ENCODE results near the gene SLC35F1. TPM values are rescaled to one million over a fixed set of nuclear protein-coding genes. Genes with fewer than 3 reads are reported as not detected.

The SLC35F1 gene
- total RNA-seq, 1 experiment from 2014 or later = 4.3 TPM

- no peak overlapping the region for H3K27ac Mint-ChIP-seq
- H3K27me3 Mint-ChIP-seq (ENCODE audit: low read depth) = no peaks in the 10 kb centered on the region
- H3K4me3 Mint-ChIP-seq = no peak overlapping the region
Measured at GRCh38 chr6:118216751-118217150, 309.7 kb downstream of the SLC35F1 start.

More at GRCh38 chr6:118216751-118217150, 309.7 kb downstream of the SLC35F1 start:
- Histone ChIP-seq H3K23me2 (ENCODE audit: insufficient read length, low read depth, low read length, poor library complexity, severe bottlenecking) (no peaks in the 10 kb centered on the region), H3K27me3 (ENCODE audit: insufficient read depth, low read length) (no peaks in the 10 kb centered on the region), H3T11ph (ENCODE audit: low read length) (no peak overlapping the region), H4K91ac (ENCODE audit: insufficient read length, low read depth, low read length) (no peak overlapping the region), H2BK20ac (ENCODE audit: low read depth, low read length, poor library complexity, severe bottlenecking) (no peak overlapping the region), H3K9me3 (ENCODE audit: control insufficient read depth, low read depth, low read length) (no peaks in the 10 kb centered on the region), H3K79me1 (ENCODE audit: insufficient read depth, low read depth, low read length, poor library complexity, severe bottlenecking) (no peaks in the 10 kb centered on the region), H3K27ac (ENCODE audit: insufficient read length, low read depth, low read length) (no peak overlapping the region), H2BK12ac (ENCODE audit: insufficient read length, low read depth, low read length) (no peak overlapping the region), H2BK5ac (ENCODE audit: insufficient read length, low read length) (no peak overlapping the region), H3K4ac (ENCODE audit: low read depth, low read length) (no peak overlapping the region), H3K56ac (ENCODE audit: insufficient read length, low read depth, low read length) (no peak overlapping the region), H4K8ac (replicated peaks; ENCODE audit: insufficient read length, low read depth, low read length) (no peak overlapping the region), H3K14ac (ENCODE audit: insufficient read depth, low read length) (no peak overlapping the region), H2AFZ (ENCODE audit: low read length) (no peak overlapping the region), H2BK15ac (ENCODE audit: low read depth, low read length) (no peak overlapping the region), H3K9ac (ENCODE audit: extremely low read depth, insufficient read length, low read length) (no peak overlapping the region), H3K79me2 (ENCODE audit: insufficient read depth, low read length) (no peaks in the 10 kb centered on the region), H3K18ac (ENCODE audit: insufficient read length, low read depth, low read length) (no peak overlapping the region), H3K23ac (ENCODE audit: insufficient read length, low read depth, low read length) (no peak overlapping the region), H3K4me1 (ENCODE audit: insufficient read depth, low read length) (no peaks in the 10 kb centered on the region), H4K5ac (ENCODE audit: insufficient read length, low read depth, low read length) (no peak overlapping the region), H2BK120ac (ENCODE audit: low read depth, low read length, poor library complexity, severe bottlenecking) (no peak overlapping the region), H2AK5ac (ENCODE audit: insufficient read length, low read length) (no peak overlapping the region), H3K4me2 (ENCODE audit: insufficient read depth, insufficient read length, low read length) (no peak overlapping the region), H4K20me1 (ENCODE audit: control insufficient read depth, insufficient read depth, insufficient read length) (no peaks in the 10 kb centered on the region)
- no peak for TF ChIP-seq CTCF (conservative IDR thresholded peaks at IDR 0.05)
- Mint-ChIP-seq H3K36me3 (ENCODE audit: insufficient read depth in 1 of 3, low read depth in 3 of 3) (no peaks in the 10 kb centered on the region; a peak in 2 of 7 replicates), H3K9me3 (no peaks in the 10 kb centered on the region; a peak in 1 of 5 replicates), H3K4me1 (peaks cover 2 to 5% of the 10 kb centered on the region in 2 experiments; a peak in 2 of 4 replicates)
- no peak for DNase-seq
- WGBS (ENCODE audit: extremely low coverage, insufficient read length, low lambda C conversion rate) = no CpG with 5 or more reads among the region's 2 CpGs
